GM19455 (cell line): Measurements from ENCODE around the gene CEACAM16.

Source experiments
- ATAC-seq: cut with Tn5 transposase; IDR thresholded peaks from one replicate; pipeline ENCODE4 v1.9.1; 2021; ENCODE audit not compliant: unreplicated experiment

The CEACAM16 gene

DNA sequence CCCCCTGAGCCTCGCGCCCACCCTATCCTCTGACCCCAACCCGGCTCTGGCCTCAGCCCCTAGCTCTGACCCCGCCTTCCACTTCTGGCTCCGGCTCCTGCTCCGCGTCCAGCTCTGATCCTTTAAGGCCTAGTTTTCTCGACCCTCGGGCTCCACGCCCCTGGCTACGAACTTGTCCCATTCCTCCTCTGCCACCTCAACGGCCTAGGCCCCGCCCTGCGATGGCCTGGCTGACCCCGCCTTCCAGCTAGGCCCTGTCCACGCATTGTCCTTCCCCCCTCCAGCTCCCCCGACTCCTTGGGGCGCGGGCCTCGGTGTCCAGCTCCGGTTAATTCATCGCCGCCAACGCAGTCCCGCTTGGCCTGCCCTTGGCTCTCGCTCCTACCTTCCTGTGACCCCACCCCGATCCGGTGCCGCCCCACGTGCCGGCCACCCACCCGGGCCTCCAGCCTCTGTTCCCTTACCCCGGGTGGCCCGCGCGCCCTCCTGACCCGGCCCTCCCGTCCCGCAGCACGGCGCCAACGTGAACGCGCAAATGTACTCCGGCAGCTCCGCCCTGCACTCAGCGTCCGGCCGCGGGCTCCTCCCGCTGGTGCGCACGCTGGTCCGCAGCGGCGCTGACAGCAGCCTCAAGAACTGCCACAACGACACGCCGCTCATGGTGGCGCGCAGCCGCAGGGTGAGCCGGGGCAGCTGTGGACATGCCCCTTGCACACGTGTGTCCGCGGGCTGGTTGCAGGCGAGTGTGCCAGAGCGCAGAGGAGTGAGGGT, 59.0 kb downstream of the CEACAM16 start:
- no peak for ATAC-seq

DNA sequence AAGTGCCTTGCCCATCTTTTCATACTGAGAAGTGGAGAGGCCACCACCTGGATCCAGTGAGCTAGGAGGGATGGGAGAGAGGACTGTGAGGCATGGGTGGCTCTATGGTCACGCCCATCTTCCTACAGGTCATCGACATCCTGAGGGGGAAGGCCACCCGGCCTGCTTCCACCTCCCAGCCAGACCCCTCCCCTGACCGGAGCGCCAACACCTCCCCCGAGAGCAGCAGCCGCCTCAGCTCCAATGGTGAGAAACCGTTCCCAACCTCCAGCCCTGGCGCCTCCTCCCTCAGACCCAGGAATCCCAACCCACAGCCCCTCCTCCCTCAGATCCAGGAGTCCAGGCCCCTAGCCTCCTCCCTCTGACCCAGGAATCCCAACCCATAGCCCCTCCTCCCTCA, 59.6 kb downstream of the CEACAM16 start:
- no peak for ATAC-seq

DNA sequence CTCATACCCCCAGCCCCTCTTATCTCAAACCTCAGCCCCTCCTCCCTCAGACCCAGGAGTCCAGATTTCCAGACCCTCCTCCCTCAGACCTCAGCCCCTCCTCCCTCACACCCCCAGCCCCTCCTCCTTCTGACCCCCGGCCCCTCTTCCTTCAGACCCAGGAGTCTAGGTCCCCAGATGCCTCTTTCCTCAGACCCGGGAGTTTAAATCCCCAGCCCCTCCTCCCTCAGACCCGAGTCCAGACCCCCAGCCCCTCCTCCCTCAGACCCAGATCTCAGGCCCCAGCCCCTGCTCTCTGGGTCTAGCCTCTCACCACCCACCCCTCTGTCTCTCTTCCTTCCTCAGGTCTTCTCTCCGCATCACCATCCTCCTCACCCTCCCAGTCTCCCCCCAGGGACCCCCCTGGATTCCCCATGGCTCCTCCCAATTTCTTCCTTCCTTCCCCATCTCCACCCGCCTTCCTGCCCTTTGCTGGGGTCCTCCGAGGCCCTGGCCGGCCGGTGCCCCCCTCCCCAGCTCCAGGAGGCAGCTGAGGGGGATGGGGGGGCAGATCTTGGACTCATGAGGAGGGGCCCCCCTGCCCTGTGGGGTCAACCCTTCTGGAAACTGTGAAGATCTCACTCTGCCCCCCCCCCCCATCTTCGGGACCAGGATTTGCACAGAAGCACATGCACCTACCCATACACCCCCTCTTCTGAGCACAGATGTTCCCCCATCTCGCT, 60.3 kb downstream of the CEACAM16 start:
- ATAC-seq: no peak
